ENCODE data around the gene TLL2.

The TLL2 gene

GRCh38 chr10:96365571-96365970 lies 148.2 kb downstream of the TLL2 start:
- H3K4me3 ChIP-seq (ENCODE audit: low read depth, low read length): no peak overlapping the region
- no peak for DNase-seq (ENCODE audit: low read depth)
- TF ChIP-seq CTCF (conservative IDR thresholded peaks at IDR 0.05; ENCODE audit: low read depth, low read length): no peak

- no peak for TF ChIP-seq CTCF (conservative IDR thresholded peaks at IDR 0.05; ENCODE audit: low read depth, low read length)
- no peak overlapping the region for H3K4me3 ChIP-seq (ENCODE audit: low read depth, low read length)
- DNase-seq (ENCODE audit: low read depth): no peak
Observed at GRCh38 chr10:96360766-96361165, 153.0 kb downstream of the TLL2 start.

GRCh38 chr10:96360331-96360730 lies 153.4 kb downstream of the TLL2 start:
- TF ChIP-seq CTCF (conservative IDR thresholded peaks at IDR 0.05; ENCODE audit: low read depth, low read length): no peak
- no peak for DNase-seq (ENCODE audit: low read depth)
- H3K4me3 ChIP-seq (ENCODE audit: low read depth, low read length): no peak overlapping the region

- no peak for DNase-seq (ENCODE audit: low read depth)
- no peak for TF ChIP-seq CTCF (conservative IDR thresholded peaks at IDR 0.05; ENCODE audit: low read depth, low read length)
- no peak overlapping the region for H3K4me3 ChIP-seq (ENCODE audit: low read depth, low read length)
Observed at GRCh38 chr10:96359616-96360015, 154.1 kb downstream of the TLL2 start.

- no peak for TF ChIP-seq CTCF (conservative IDR thresholded peaks at IDR 0.05; ENCODE audit: low read depth, low read length)
- H3K4me3 ChIP-seq (ENCODE audit: low read depth, low read length): no peak within 1 kb of the TSS
- no peak for DNase-seq (ENCODE audit: low read depth)
Observed at GRCh38 chr10:96358851-96359540, 154.7 kb downstream of the TLL2 start, which contains the start of gene OPALIN. OPALIN (minus strand) TSS chr10:96359002; CDS start chr10:96358896, 106 bp downstream.

GRCh38 chr10:96357038-96357620 lies 156.6 kb downstream of the TLL2 start:
- no peak for TF ChIP-seq CTCF (conservative IDR thresholded peaks at IDR 0.05; ENCODE audit: low read depth, low read length)
- H3K4me3 ChIP-seq (ENCODE audit: low read depth, low read length): no peak overlapping the region
- DNase-seq (ENCODE audit: low read depth): no peak

- no peak for TF ChIP-seq CTCF (conservative IDR thresholded peaks at IDR 0.05; ENCODE audit: low read depth, low read length)
- no peak for DNase-seq (ENCODE audit: low read depth)
- H3K4me3 ChIP-seq (ENCODE audit: low read depth, low read length): no peak overlapping the region
Observed at GRCh38 chr10:96352582-96352981, 161.1 kb downstream of the TLL2 start.

Data from choroid plexus epithelial cell (primary cell).